HG02870 (cell line): ENCODE data around the gene NFIC.
"Not testable (repeated sequence)": the region's sequence is repeated elsewhere in the genome, so short reads cannot be mapped to it uniquely, and the experiment has no call there.

Experiments used
- ATAC-seq: cut with Tn5 transposase; IDR thresholded peaks from one replicate; pipeline ENCODE4 v1.9.1; 2021; ENCODE audit warnings: mild to moderate bottlenecking, moderate library complexity; ENCODE audit not compliant: unreplicated experiment

Gene NFIC

DNA sequence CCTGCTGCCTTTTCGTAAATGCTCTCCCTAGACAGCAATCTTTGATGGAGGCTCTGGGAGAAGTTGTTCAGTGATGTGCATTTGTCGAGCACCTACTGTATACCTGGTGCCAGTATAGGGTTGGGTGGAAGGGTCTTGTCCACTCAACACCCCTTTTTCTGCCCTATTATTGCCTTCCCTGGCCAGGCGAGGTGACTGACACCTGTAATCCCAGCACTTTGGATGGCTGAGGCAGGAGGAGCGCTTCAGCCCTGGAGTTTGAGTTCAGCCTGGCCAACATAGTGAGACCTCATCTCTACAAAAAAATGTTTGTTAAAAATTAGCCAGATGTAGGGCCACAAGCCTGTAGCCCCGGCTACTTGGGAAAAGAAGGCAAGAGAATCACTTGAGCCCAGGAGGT lies 49.3 kb downstream of the NFIC start:
- ATAC-seq = no peak

DNA sequence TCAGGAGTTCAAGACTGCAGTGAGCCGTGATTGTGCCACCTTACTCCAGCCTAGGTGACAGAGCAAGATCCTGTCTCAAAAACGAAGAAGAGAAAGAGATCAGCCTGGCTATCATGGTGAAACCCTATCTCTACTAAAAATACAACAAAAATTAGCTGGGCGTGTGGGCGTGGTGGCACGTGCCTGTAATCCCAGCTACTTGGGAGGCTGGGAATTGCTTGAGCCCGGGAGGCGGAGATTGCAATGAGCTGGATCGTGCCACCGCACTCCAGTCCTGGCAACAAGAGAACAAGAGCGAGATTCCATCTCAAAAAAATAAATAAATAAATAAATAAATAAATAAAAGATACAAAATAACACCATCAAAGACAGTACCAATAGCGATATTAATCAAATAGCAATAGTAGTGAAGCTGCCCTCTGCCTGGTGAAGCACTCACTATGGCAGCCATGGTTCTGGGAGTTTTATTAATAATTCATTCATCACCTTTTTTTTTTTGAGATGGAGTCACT lies 53.9 kb downstream of the NFIC start:
- no peak for ATAC-seq

DNA sequence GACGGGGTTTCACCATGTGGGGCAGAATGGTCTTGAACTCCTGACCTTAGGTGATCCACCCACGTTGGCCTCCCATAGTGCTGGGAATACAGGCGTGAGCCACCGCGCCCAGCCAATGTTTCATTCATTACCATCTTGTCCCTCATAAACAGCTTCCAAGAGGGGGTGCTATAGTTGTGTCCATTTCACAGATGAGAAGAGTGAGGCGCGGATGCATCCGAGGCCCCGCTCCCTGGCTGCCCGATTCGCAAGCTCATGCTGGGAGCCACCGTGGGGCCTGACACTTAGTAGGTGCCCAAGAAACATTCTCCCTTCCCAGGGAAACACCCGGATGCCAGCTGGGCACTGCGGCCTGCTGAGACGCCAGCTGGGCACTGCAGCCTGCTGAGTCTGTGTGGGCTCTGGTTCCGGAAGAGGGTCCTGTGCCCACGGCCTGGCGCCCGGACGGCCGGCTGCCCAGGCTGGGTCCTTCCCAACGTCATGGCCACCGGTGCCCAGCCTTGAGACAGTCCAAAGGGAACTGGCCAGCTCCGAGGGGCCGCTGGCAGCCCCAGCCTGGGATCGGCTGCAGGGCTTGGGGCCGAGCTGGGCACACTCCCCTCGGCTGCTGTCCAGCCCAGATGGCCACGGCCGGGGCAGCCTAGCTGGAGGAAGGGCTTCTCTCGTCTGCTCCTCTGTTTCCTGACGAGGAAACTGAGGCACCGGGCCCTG lies 54.7 kb downstream of the NFIC start:
- ATAC-seq = no peak

- ATAC-seq = not testable (repeated sequence)
Measured at GRCh38 chr19:3421656-3422055, 55.3 kb downstream of the NFIC start.

DNA sequence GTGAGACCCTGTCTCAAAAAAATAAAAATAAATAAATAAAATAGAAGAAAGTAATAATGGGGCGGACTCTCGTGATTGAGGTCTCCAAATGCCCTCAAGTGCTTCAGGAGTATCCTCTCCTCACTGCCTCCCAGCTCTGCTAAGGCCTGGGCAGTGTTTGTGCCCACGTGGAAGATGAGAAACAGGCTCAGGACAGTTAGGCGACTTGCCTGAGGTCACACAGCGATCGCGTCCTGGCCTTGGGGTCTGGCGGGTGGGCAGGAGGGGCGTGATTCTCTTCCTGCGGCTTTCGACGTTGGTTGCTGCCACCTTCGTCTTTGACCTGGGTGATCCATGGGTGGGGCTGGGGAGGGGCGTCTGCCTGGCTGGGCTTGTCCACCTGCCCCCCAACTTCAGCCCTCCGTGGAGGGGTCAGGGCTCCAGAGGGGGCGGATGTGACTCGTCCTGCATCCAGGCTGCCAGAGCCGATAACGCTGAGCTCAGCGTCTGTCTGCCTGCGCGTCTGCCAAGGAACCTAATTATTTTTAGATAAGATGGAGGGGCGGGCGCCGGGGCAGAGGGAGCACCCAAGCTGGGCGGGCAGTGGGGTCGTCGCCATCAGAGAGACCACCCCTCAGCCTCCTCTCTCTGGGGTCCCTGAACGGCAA lies 56.9 kb downstream of the NFIC start:
- ATAC-seq = no peak

- ATAC-seq = no peak
Measured at GRCh38 chr19:3426433-3426832, 60.0 kb downstream of the NFIC start.

DNA sequence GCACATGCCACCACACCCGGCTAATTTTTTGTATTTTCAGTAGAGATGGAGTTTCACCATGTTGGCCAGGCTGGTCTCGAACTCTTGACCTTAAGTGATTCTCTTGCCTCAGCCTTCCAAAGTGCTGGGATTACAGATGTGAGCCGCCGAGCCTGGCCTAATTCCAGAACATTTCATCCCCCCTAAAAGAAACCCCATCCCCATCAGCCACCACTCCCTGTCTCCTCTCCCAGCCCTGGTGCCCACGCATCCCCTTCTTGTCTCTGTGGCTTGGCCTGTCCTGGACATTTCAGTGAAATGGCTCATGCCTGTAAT lies 63.9 kb downstream of the NFIC start:
- not testable (repeated sequence) for ATAC-seq

GRCh38 chr19:3431760-3432397 lies 65.5 kb downstream of the NFIC start:
- ATAC-seq = no peak

GRCh38 chr19:3433313-3433712 lies 66.9 kb downstream of the NFIC start:
- no peak for ATAC-seq

GRCh38 chr19:3433805-3434540 lies 67.6 kb downstream of the NFIC start:
- ATAC-seq = no peak

GRCh38 chr19:3434630-3435553 lies 68.5 kb downstream of the NFIC start:
- ATAC-seq = peak; percentile 92

DNA sequence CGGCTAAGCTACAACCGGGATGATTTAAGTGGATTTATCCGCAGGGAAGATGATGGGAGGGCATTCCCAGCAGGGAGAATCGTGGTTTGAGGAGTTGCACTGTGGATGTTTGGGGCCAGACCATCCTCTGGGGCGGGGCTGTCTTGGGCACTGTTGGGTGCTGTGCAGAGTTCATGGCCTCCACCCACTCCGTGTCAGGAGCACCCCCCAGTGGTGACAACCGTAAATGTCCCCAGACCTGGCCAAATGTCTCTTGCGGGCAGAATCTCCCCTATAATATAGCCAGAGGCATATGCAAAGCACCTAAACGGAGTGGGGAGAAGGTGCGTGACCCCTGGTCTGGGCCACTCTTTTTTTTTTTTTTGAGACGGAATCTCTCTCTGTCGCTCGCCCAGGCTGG lies 73.7 kb downstream of the NFIC start:
- no peak for ATAC-seq

DNA sequence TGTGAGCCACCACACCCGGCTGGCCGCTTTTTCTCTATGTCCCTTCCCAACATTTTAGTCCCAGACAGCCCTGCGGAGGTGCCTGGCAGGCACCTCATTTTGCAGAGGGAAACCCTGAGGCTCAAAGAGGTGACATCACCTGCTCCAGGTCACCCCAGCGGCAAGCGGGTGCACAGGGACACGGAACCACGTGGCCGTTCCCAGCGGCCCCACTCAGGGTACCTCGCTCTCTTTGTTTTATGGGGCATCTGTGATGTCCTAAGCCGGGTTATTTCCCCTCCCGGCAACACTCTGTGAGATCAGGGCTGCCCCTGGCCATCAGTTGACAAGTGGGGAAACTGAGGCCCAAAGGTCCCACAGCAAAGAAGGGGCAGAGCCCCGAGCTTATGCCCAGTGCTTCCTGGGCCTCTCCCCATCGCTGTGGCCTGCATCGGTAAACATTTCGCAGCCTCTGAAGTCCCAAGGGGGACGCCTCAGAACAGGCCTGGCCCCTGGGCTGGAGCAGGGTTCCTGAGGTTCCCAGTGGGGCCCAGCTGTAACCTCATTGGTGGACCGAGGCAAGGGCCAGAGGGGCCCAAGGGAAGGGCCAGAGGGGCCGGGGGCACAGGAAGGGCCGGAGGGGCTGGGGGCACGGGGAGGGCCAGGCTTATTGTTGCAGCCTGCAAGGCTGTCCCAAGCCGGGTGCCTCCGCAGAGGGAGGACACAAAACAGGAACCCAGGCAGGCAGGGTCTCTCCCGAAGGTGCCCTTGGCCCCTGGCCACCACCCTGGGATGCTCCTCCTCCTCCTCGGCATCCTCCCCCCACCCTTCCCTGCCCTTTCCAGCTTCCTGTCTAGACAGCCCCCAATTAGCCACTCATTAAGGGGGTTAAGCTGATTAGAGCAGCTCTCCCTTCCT lies 75.0 kb downstream of the NFIC start:
- ATAC-seq = no peak

- no peak for ATAC-seq
Measured at GRCh38 chr19:3441986-3442329, 75.6 kb downstream of the NFIC start.

DNA sequence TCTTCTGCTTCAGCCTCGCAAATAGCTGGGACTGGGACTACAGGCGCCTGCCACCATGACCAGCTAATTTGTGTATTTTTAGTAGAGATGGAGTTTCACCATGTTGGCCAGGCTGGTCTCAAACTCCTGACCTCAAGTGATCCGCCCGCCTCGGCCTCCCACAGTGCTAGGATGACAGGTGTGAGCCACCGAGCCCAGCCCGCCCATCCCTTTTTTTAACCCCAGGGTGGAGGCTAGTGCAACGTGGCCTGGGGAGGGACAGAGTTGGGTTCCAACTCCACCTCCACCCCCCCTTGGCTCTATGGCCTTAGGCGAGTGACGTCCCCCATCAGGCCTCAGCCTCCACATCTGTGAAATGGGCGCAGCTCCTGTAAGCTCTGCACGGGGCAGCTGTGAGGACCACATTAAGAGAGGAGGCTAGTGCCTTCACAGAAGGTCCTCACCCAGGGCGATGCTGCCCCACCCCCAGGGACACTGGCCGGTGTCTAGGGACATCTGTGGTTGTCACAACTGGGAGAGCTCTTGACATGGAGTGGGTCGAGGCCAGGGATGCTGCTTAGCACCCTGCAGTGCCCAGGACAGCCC lies 76.2 kb downstream of the NFIC start:
- ATAC-seq = no peak

DNA sequence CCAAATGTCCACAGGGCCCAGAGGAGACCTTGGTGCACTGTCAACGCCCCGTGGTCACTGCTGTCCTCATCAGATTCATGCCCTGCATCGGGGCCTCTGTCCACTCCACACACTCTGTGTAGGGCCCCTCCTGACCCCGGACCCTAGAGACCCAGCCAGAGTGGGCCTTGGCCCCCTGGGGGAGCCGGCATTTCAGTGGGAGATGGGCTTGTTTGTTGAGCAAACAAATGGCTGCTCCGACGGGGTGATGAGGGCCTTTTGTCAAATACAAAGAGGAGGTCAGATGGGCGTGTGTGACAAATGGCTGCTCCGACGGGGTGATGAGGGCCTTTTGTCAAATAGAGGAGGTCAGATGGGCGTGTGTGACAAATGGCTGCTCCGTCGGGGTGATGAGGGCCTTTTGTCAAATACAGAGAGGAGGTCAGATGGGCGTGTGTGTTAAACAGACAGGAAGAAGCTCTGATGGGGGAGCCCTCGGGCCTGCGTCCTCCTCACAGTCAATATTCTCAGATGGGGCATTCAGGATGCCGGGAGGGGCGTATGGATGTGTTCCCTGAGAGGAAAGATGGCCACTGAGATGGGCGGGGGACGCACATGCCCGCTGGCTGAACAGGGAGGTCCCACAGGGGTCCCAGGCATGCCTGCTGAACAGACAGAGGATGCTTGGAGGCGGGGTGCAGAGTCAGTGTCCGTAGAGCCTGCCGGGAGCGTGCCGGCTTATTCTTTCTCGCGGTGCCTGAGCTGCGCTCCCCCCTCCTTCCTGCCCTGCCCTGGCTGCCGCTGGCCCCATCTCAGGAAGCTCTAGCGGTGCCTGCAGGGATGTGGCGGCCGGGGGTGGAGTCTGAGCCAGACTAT lies 77.7 kb downstream of the NFIC start:
- no peak for ATAC-seq

GRCh38 chr19:3444695-3445234 lies 78.4 kb downstream of the NFIC start:
- ATAC-seq = no peak

DNA sequence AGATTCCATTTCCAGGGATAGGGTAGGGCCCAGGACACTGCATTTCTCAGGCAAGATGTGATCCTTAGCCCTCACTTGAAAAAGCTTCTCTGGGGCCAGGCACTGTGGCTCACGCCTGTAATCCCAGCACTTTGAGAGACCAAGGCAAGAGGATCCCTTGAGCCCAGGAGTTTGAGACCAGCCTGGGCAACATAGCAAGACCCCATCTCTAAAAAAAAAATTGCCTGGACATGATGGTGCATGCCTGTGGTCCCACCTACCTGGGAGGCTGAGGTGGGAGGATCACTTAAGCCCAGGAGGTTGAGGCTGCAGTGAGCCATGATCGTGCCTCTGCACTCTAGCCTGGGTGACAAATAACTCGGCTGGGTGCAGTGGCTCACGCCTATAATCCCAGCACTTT lies 80.3 kb downstream of the NFIC start:
- not testable (repeated sequence) for ATAC-seq
